IMR-90 (cell line): ENCODE data around the gene CD44. TPM values are rescaled to one million over a fixed set of nuclear protein-coding genes. Genes with fewer than 3 reads are reported as not detected.

ENCODE experiments used
- ATAC-seq: fragments of 200-7000 bp; cut with Tn5 transposase; 2 replicates; pipeline ENCODE4 v1.9.1; 2020; ENCODE audit warnings: low read depth, mild to moderate bottlenecking, moderate library complexity
- BruUV-seq: library from RNA; stranded (reverse); fragments of 400-500 nt; replicated peaks from 2 replicates; lab custom pipeline; 2021; lab: Mats Ljungman, UMichigan
- CTCF ChIA-PET: fragments of 300-600 bp; formaldehyde crosslinking; extraction: SDS; loops from one replicate; lab custom pipeline; 2021; ENCODE audit warnings: antibody characterized with exemption; lab: Yijun Ruan, JAX
- POLR2A ChIA-PET: fragments of 300-600 bp; sonication (Branson Sonifier 250); formaldehyde crosslinking; loops from one replicate; lab custom pipeline; 2022; ENCODE audit warnings: antibody characterized with exemption; ENCODE audit not compliant: unreplicated experiment; lab: Charles Lee
- DNase-seq: peaks from one replicate; pipeline ENCODE4 v3.0.0; 2013
- H2AFZ ChIP-seq: replicated peaks from 2 replicates; pipeline ENCODE3; 2013; ENCODE audit warnings: low read length, mild to moderate bottlenecking; ENCODE audit not compliant: poor library complexity
- H2AK5ac ChIP-seq: 2 replicates; pipeline ENCODE4 v1.6.1; 2013; ENCODE audit warnings: low read depth, low read length, inconsistent platforms
- H2AK9ac ChIP-seq: replicated peaks from 2 replicates; pipeline ENCODE3; 2013; ENCODE audit warnings: mild to moderate bottlenecking, low read depth, low read length, moderate library complexity; ENCODE audit not compliant: poor library complexity
- H2BK120ac ChIP-seq: 2 replicates; pipeline ENCODE4 v1.6.1; 2013; ENCODE audit warnings: low read depth, low read length, inconsistent platforms
- H2BK15ac ChIP-seq: 3 replicates; pipeline ENCODE4 v1.6.1; 2013; ENCODE audit warnings: low read depth, low read length, inconsistent platforms
- H2BK20ac ChIP-seq: 2 replicates; pipeline ENCODE4 v1.6.1; 2013; ENCODE audit warnings: low read depth, mild to moderate bottlenecking, inconsistent platforms, low read length, moderate library complexity
- H2BK5ac ChIP-seq: 2 replicates; pipeline ENCODE4 v1.6.1; 2013; ENCODE audit warnings: mild to moderate bottlenecking, low read depth, low read length, inconsistent platforms; ENCODE audit not compliant: poor library complexity, severe bottlenecking
- H3K14ac ChIP-seq: replicated peaks from 2 replicates; pipeline ENCODE4 v1.6.1; 2013; ENCODE audit warnings: low read depth, low read length, inconsistent platforms
- H3K18ac ChIP-seq: 2 replicates; pipeline ENCODE4 v1.6.1; 2013; ENCODE audit warnings: low read depth, low read length, control low read depth
- H3K23ac ChIP-seq: 2 replicates; pipeline ENCODE4 v1.6.1; 2013; ENCODE audit warnings: low read depth, low read length, inconsistent platforms
- H3K27ac ChIP-seq: 2 replicates; pipeline ENCODE4 v1.5.1; 2013; ENCODE audit warnings: mild to moderate bottlenecking, control low read depth, low read length; ENCODE audit not compliant: insufficient read depth
- H3K27me3 ChIP-seq: 2 replicates; pipeline ENCODE4 v1.6.1; 2013; ENCODE audit warnings: low read length; ENCODE audit not compliant: control insufficient read depth, insufficient read depth
- H3K36me3 ChIP-seq: 2 replicates; pipeline ENCODE4 v1.6.1; 2013; ENCODE audit warnings: low read length, mixed read lengths; ENCODE audit not compliant: control insufficient read depth, insufficient read depth
- H3K4ac ChIP-seq: 2 replicates; pipeline ENCODE4 v1.6.1; 2013; ENCODE audit warnings: low read depth, low read length, inconsistent platforms
- H3K4me1 ChIP-seq: 2 replicates; pipeline ENCODE4 v1.6.1; 2013; ENCODE audit warnings: low read length, mixed read lengths; ENCODE audit not compliant: control insufficient read depth, insufficient read depth
- H3K4me2 ChIP-seq: 2 replicates; pipeline ENCODE4 v1.6.1; 2013; ENCODE audit warnings: low read depth, mild to moderate bottlenecking, control low read depth, low read length, moderate library complexity
- H3K4me3 ChIP-seq: 2 replicates; pipeline ENCODE4 v1.5.1; 2013; ENCODE audit warnings: low read depth, mild to moderate bottlenecking, control low read depth, low read length, moderate library complexity; ENCODE audit not compliant: insufficient read depth
- H3K56ac ChIP-seq: 2 replicates; pipeline ENCODE4 v1.6.1; 2013; ENCODE audit warnings: low read length, inconsistent platforms; ENCODE audit not compliant: insufficient read depth; ENCODE audit errors: extremely low read depth
- H3K79me1 ChIP-seq, 2 experiments: 2 replicates each; pipeline ENCODE4 v1.6.1; 2013; ENCODE audit warnings: low read length in 2 of 2, inconsistent platforms in 1 of 2, low read depth in 1 of 2
- H3K9ac ChIP-seq: 2 replicates; pipeline ENCODE4 v1.6.1; 2013; ENCODE audit warnings: low read depth, low read length, control low read depth
- H3K9me1 ChIP-seq: 2 replicates; pipeline ENCODE4 v1.6.1; 2013; ENCODE audit warnings: low read length, inconsistent platforms; ENCODE audit not compliant: insufficient read depth
- H3K9me3 ChIP-seq: 2 replicates; pipeline ENCODE4 v1.6.1; 2013; ENCODE audit warnings: low read length; ENCODE audit not compliant: control insufficient read depth, insufficient read depth
- H4K20me1 ChIP-seq: 2 replicates; pipeline ENCODE4 v1.6.1; 2013; ENCODE audit warnings: low read length, inconsistent platforms; ENCODE audit not compliant: insufficient read depth
- H4K5ac ChIP-seq: 2 replicates; pipeline ENCODE4 v1.6.1; 2013; ENCODE audit warnings: mild to moderate bottlenecking, low read depth, low read length, control low read depth
- H4K8ac ChIP-seq, 2 experiments: 2 replicates each; pipeline ENCODE4 v1.6.1; 2013; ENCODE audit warnings: low read depth in 2 of 2, low read length in 2 of 2, control low read depth in 1 of 2, inconsistent platforms in 1 of 2
- H4K91ac ChIP-seq: 2 replicates; pipeline ENCODE4 v1.6.1; 2013; ENCODE audit warnings: low read depth, low read length, inconsistent platforms; ENCODE audit not compliant: insufficient read depth
- BHLHE40 ChIP-seq: fragments of 150-350 bp; IDR thresholded peaks from 2 replicates; pipeline ENCODE4 v1.6.1; 2016; ENCODE audit warnings: mild to moderate bottlenecking, low read depth, low read length
- ELK1 ChIP-seq: fragments of 150-350 bp; IDR thresholded peaks from 2 replicates; pipeline ENCODE4 v1.6.1; 2016; ENCODE audit warnings: low read depth, mild to moderate bottlenecking, low read length, moderate library complexity, borderline replicate concordance
- MAFK ChIP-seq: IDR thresholded peaks from 2 replicates; pipeline ENCODE4 v1.6.1; 2012; ENCODE audit warnings: low read depth, low read length, improper control_type of control experiment
- RCOR1 ChIP-seq: IDR thresholded peaks from 2 replicates; pipeline ENCODE4 v1.6.1; 2012; ENCODE audit warnings: mild to moderate bottlenecking, low read length, improper control_type of control experiment; ENCODE audit not compliant: insufficient replicate concordance
- RFX5 ChIP-seq: IDR thresholded peaks from 2 replicates; pipeline ENCODE4 v1.8.0; 2012; ENCODE audit warnings: low read depth, mild to moderate bottlenecking, low read length, moderate library complexity
- SMC3 ChIP-seq: fragments of 150-350 bp; IDR thresholded peaks from 2 replicates; pipeline ENCODE4 v1.6.1; 2016; ENCODE audit warnings: low read depth, mild to moderate bottlenecking, antibody characterized with exemption, low read length, moderate library complexity
- WGBS, 2 experiments: methylation state at CpG; one replicate each; pipeline versions ENCODE4 v1.1.5 to v1.1.7; 2013; ENCODE audit warnings: missing lambda C conversion rate in 2 of 2; ENCODE audit not compliant: insufficient read length in 1 of 2; ENCODE audit errors: extremely low coverage in 2 of 2; 5-methylcytosine and 5-hydroxymethylcytosine counted together
- dilution Hi-C: fragments of 300-500 bp; cut with HindIII; formaldehyde crosslinking; loops from one replicate; pipeline ENCODE4 v1.14.3; 2018; ENCODE audit warnings: low sequenced_read_pairs; ENCODE audit not compliant: unreplicated experiment
- in situ Hi-C: fragments of 300-500 bp; cut with MboI; formaldehyde crosslinking; loops from 3 replicates; pipeline ENCODE4 v1.14.3; 2019; ENCODE audit warnings: low sequenced_read_pairs, inconsistent platforms, mixed read lengths
- intact Hi-C: fragments of 100-400 bp; cut with micrococcal nuclease; formaldehyde crosslinking; loops from 2 replicates; pipeline ENCODE4 v1.10.0; 2022
- polyA plus RNA-seq, 3 experiments: library from polyadenylated mRNA; depleted of rRNA; stranded (reverse); fragments of >200 nt; gene quantifications; 2 replicates each; pipeline ENCODE4 v1.2.3, GENCODE V29; 2012; ENCODE audit warnings: low replicate concordance in 1 of 3
- total RNA-seq: library from RNA; depleted of rRNA; stranded (reverse); fragments of >200 nt; gene quantifications from 2 replicates; pipeline ENCODE4 v1.2.3, GENCODE V29; 2012

Gene CD44
- total and polyA plus RNA-seq, 2 of the 4 experiments (the other 2 are of a cell fraction) = 357 to 947 TPM

GRCh38 chr11:35146711-35147110 is 7.7 kb downstream of the CD44 start:
- H3K36me3 ChIP-seq = peaks cover 50% of the 10 kb centered on the region
- ChIA-PET POLR2A (no interaction called here), CTCF (interaction anchor here (0.6 kb wide), 1 partner anchor 1000 kb away, joined by 3 read pairs; no protein-coding TSS in a partner anchor)
- H3K4me2 ChIP-seq = no peak overlapping the region
- H3K9me3 ChIP-seq = peaks cover 4% of the 10 kb centered on the region; the same call in 1 of the 2 replicates
- no peak overlapping the region for H2AFZ ChIP-seq
- H2BK15ac ChIP-seq = no peak overlapping the region
- peak; percentile 51 for DNase-seq
- H3K27ac ChIP-seq = peak overlapping the region; percentile 17; the same call in 1 of the 2 replicates
- in situ Hi-C loops = no loop called here
- peaks cover 54% of the 10 kb centered on the region for H3K9me1 ChIP-seq
- H2AK5ac ChIP-seq = no peak overlapping the region
- ATAC-seq = no peak
- H3K14ac ChIP-seq = no peak overlapping the region; the same call in 1 of the 2 replicates
- no peak overlapping the region; the same call in 1 of the 2 replicates for H2BK20ac ChIP-seq
- H4K20me1 ChIP-seq = peaks cover 99% of the 10 kb centered on the region
- no peaks in the 10 kb centered on the region for H3K27me3 ChIP-seq
- H3K18ac ChIP-seq = peak overlapping the region; percentile 17; the same call in 1 of the 2 replicates
- no peak overlapping the region for H4K8ac ChIP-seq
- peaks cover 41% of the 10 kb centered on the region for H3K4me1 ChIP-seq
- H2BK120ac ChIP-seq = 0 out of 2 replicates have a peak overlapping the region, but pooled peaks have one; percentile 1
- peaks cover 3 to 68% of the 10 kb centered on the region in 2 experiments; a peak in 3 of 4 replicates for H3K79me1 ChIP-seq
- H4K91ac ChIP-seq = no peak overlapping the region
- no peak overlapping the region for H3K4me3 ChIP-seq
- TF ChIP-seq RCOR1 = no peak
- TF ChIP-seq BHLHE40 = no peak
- no peak for TF ChIP-seq RFX5
- TF ChIP-seq MAFK = no peak
- no peak for TF ChIP-seq SMC3
- no peak for TF ChIP-seq ELK1
- peak overlapping the region; percentile 95 for H2BK5ac ChIP-seq
- no peak overlapping the region; the same call in 1 of the 2 replicates for H4K5ac ChIP-seq
- no peak overlapping the region for H3K56ac ChIP-seq
- H3K4ac ChIP-seq = no peak overlapping the region; the same call in 1 of the 2 replicates
- intact Hi-C loops = loop anchor here (10.0 kb wide), 1 partner anchor 562 kb away; no protein-coding TSS in a partner anchor
- H3K23ac ChIP-seq = peak overlapping the region; percentile 5; the same call in 1 of the 2 replicates
- WGBS, 2 experiments = no CpG with 5 or more reads among the region's 2 CpGs
- no peak overlapping the region for H2AK9ac ChIP-seq
- H3K9ac ChIP-seq = no peak overlapping the region
- dilution Hi-C loops = no loop called here
- no TSS peak for BruUV-seq
